BJ (cell line): Measurements from ENCODE around the gene SHANK3. TPM values are rescaled to one million over a fixed set of nuclear protein-coding genes. Genes with fewer than 3 reads are reported as not detected.

Experiments
- CTCF ChIA-PET: fragments of 350-600 bp; formaldehyde crosslinking; extraction: SDS; loops from one replicate; lab custom pipeline; 2021; ENCODE audit warnings: antibody characterized with exemption, inconsistent platforms; lab: Yijun Ruan, JAX
- POLR2A ChIA-PET: fragments of 300-600 bp; sonication (Branson Sonifier 250); formaldehyde crosslinking; extraction: SDS; loops from one replicate; lab custom pipeline; 2021; ENCODE audit warnings: antibody characterized with exemption; lab: Charles Lee
- DNase-seq: peaks from one replicate; pipeline ENCODE4 v3.0.0-alpha.2; 2011; ENCODE audit warnings: low read depth
- H3K27me3 ChIP-seq: 2 replicates; pipeline ENCODE4 v1.6.0; 2011; ENCODE audit warnings: low read length; ENCODE audit not compliant: control insufficient read depth, insufficient read depth
- H3K36me3 ChIP-seq: 2 replicates; pipeline ENCODE4 v1.5.1; 2011; ENCODE audit warnings: low read length; ENCODE audit not compliant: control insufficient read depth, insufficient read depth
- H3K4me3 ChIP-seq: 2 replicates; pipeline ENCODE4 v1.5.1; 2011; ENCODE audit warnings: low read depth, mild to moderate bottlenecking, control low read depth, low read length
- polyA plus RNA-seq: library from polyadenylated mRNA; depleted of rRNA; stranded (reverse); fragments of >200 nt; gene quantifications from 2 replicates; pipeline ENCODE4 v1.2.3, GENCODE V29; 2011
- TF ChIP-seq, protein P1 (sequence below): IDR thresholded peaks from 2 replicates; pipeline ENCODE4 v1.5.1; 2011; ENCODE audit warnings: low read depth, mild to moderate bottlenecking, control low read depth, inconsistent platforms, low read length, moderate library complexity; ENCODE audit not compliant: insufficient read depth

Gene SHANK3
- polyA plus RNA-seq, 1 experiment, result 0.25 TPM

DNA sequence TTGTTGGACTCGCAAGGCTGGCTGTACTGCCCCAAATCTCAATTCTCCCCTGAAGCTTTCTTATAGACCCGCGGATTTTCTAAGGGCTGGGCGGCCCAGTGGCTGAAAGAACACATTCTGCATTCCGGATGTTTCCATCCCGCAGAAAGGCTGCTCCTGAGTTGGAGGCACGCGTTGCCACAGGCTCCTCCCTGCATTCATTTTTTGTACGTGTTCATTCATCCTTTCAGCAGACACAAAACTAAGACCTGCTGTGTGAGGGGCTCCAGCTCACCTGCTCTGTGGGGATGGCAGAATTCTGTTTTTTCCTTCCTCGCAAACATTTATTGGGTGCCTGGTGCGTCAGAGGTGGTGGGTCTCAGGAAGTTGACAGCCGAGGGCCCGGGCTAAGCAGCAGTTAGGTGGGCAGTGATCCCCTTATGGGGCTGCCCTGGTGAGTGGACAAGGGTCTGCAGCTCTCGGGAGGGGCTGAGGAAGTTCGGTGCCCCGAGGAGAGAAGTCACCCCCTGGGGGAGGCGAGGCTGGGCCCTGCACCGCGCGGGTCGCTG is 23.7 kb downstream of the SHANK3 start:
- TF ChIP-seq, protein P1, sequence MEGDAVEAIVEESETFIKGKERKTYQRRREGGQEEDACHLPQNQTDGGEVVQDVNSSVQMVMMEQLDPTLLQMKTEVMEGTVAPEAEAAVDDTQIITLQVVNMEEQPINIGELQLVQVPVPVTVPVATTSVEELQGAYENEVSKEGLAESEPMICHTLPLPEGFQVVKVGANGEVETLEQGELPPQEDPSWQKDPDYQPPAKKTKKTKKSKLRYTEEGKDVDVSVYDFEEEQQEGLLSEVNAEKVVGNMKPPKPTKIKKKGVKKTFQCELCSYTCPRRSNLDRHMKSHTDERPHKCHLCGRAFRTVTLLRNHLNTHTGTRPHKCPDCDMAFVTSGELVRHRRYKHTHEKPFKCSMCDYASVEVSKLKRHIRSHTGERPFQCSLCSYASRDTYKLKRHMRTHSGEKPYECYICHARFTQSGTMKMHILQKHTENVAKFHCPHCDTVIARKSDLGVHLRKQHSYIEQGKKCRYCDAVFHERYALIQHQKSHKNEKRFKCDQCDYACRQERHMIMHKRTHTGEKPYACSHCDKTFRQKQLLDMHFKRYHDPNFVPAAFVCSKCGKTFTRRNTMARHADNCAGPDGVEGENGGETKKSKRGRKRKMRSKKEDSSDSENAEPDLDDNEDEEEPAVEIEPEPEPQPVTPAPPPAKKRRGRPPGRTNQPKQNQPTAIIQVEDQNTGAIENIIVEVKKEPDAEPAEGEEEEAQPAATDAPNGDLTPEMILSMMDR, result no peak

GRCh38 chr22:50696799-50697561 is 24.4 kb downstream of the SHANK3 start:
- CTCF ChIA-PET, result interaction anchor here (1.0 to 1.6 kb wide), 6 partner anchors 11 to 133 kb away, joined by 3 to 5 read pairs (median 4); no protein-coding TSS in a partner anchor

More for the DNA sequence above, 23.7 kb downstream of the SHANK3 start:
- no peak for DNase-seq
- no peak overlapping the region for H3K4me3 ChIP-seq
- ChIA-PET POLR2A (no interaction called here), CTCF (interaction anchor here (1.0 to 1.6 kb wide), 7 partner anchors 11 to 132 kb away, joined by 3 to 5 read pairs (median 3); no protein-coding TSS in a partner anchor)
- peaks cover 9% of the 10 kb centered on the region for H3K27me3 ChIP-seq
- no peaks in the 10 kb centered on the region for H3K36me3 ChIP-seq

DNA sequence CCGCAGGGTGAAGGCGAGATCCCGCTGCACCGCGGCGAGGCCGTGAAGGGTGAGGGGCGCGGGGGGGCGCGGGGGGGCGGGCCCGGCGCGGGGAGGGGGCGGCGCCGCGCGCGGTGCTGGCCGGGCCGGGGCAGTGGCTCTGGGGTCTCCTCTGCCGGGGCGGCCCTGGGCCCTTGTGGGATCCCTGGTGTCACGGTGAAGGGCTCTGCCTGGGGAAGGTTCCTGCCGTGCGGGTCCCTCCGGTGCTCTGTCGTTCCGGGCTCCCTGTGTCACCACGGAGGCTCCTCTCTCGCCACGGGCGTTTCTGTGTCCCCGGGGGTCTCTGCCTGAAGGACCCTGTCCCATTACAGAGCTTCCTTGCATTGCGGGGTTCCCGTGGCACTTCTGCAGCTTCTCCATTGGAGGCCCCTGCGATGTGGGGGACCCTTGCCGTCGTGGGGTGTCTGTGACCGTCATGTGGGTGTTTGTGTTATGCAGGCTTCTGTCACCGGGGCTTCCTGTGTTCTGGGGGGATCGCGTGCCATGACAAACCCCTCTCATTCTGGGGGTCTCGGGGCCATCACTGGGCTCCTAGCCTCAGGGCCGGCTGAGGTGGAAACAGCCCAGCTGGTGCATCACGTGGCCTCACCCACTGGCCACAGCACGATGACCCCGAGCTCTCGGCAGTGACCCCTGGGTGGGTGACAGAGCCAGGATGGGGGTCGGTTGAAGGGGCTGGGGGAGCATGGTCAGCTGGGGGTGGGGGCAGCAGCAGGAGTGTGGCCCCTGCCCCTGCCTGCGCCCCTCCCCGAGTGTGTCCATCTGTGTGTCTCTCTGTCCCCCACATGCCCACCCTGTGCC is 25.3 kb downstream of the SHANK3 start:
- H3K36me3 ChIP-seq, result no peaks in the 10 kb centered on the region
- TF ChIP-seq, protein P1, result no peak
- POLR2A ChIA-PET, result no interaction called here
- H3K27me3 ChIP-seq, result peaks cover 9% of the 10 kb centered on the region
- DNase-seq, result no peak
- peak overlapping the region; percentile 41 for H3K4me3 ChIP-seq
- CTCF ChIA-PET, result interaction anchor here (1.7 kb wide), 1 partner anchor 77 kb away, joined by 5 read pairs; no protein-coding TSS in a partner anchor

More at GRCh38 chr22:50696799-50697561, 24.4 kb downstream of the SHANK3 start:
- Histone ChIP-seq H3K27me3 (peaks cover 9% of the 10 kb centered on the region), H3K4me3 (peak overlapping the region; percentile 41), H3K36me3 (no peaks in the 10 kb centered on the region)
- DNase-seq, result no peak
- TF ChIP-seq, protein P1, result peak; percentile 67
- POLR2A ChIA-PET, result no interaction called here

DNA sequence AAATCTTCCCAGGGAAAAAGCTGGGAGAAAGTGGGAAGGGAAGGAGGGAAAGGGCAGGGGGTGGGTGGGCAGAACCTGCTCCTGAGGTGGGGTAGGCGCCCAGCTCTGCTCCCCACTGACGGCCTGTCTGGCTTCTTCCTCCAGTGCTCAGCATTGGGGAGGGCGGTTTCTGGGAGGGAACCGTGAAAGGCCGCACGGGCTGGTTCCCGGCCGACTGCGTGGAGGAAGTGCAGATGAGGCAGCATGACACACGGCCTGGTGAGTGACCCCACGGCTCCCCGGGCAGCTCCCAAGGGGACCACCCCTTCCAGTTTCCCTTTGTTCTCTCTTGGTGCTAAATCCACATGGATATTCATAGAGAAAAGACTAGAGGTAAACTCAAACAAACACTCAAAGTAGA is 25.9 kb downstream of the SHANK3 start:
- POLR2A ChIA-PET, result no interaction called here
- no peak overlapping the region for H3K4me3 ChIP-seq
- H3K27me3 ChIP-seq, result peaks cover 9% of the 10 kb centered on the region
- no peaks in the 10 kb centered on the region for H3K36me3 ChIP-seq
- CTCF ChIA-PET, result interaction anchor here (1.7 kb wide), 1 partner anchor 78 kb away, joined by 5 read pairs; no protein-coding TSS in a partner anchor
- DNase-seq, result no peak
- TF ChIP-seq, protein P1, result no peak
